Activated T-cell treated with anti-CD3 and anti-CD28 coated beads for 4 hours (primary cell): ENCODE data around the gene HSPA6.
"Not testable (repeated sequence)": the region's sequence is repeated elsewhere in the genome, so short reads cannot be mapped to it uniquely, and the experiment has no call there.

Experiments
- DNase-seq: peaks from one replicate; pipeline ENCODE4 v3.0.0-alpha.2; 2020

HSPA6 gene

GRCh38 chr1:161523817-161524741 is at the start of gene HSPA6:
Gene HSPA6 (plus strand): TSS chr1:161524540. CDS start chr1:161524659, 119 bp downstream.
- DNase-seq: peak; percentile 92

DNA sequence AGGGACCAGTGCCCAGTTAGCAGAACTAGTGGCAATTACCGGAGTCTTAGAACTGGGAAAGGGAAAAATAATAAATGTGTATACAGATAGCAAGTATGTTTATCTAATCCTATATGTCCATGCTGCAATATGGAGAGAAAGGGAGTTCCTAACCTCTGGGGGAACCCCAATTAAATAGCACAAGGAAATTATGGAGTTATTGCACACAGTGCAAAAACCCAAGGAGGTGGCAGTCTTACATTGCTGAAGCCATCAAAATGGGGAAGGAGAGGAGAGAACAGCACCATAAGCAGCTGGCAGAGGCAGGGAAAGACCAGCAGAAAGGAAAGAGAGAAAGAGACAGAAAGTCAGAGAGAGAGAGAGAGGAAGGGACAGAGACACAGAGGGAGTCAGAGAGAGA is 46.6 kb upstream of the HSPA6 start:
- DNase-seq: not testable (repeated sequence)

- DNase-seq: no peak
Observed at GRCh38 chr1:161478985-161479384, 45.4 kb upstream of the HSPA6 start.

DNA sequence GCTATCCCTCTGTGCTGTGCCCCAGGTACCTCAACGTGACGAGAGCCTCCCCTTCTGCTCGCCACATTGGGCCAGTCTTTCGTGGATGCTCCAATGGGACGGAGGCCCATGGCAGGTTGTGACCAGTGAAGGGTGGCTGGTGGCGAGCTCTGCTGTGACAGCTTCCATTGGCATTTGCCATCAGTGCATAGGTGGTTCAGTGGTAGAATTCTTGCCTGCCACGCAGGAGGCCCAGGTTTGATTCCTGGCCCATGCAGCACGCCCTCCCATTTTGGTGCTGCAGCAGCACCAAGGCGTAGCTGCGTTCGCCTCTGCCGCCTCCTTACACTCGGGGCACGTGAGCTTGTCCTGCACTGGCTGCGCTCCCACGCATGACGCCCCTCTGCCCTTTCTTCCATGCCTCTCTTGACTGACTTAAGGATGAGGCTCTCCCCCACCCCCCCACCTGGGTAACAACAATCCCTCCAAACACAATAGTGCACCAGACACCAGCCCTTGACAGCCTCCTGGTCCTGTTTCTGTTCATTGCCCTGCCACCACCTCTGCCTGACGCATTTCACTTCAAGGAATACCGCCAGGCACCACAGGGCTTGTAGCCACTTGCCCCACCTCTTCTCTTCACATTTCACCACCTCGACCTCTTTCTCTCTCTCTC is 43.8 kb upstream of the HSPA6 start:
- DNase-seq: no peak

GRCh38 chr1:161481624-161482392 is 42.5 kb upstream of the HSPA6 start:
- no peak for DNase-seq

GRCh38 chr1:161482610-161483009 is 41.7 kb upstream of the HSPA6 start:
- no peak for DNase-seq

- no peak for DNase-seq
Observed at GRCh38 chr1:161483361-161483760, 41.0 kb upstream of the HSPA6 start.

DNA sequence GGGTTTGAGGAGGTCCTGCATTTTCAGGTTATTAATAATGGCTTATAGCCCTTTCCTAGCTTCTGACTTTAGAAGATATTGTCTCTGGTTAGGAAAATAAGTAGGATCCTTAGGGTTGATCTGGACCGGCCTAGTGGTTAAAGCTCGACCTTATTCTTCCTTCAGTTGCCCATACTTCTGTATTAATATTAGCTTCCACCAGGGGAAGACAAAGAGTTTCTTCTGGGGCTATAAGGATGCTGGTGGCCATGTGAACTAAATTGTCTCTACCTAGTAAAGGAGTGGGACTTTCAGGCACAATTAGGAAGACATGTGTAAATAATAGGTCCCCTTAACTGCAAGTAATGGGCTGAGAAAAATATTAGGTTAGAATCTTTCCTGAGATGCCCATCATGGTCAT is 39.7 kb upstream of the HSPA6 start:
- DNase-seq: no peak

GRCh38 chr1:161486806-161487741 is 37.3 kb upstream of the HSPA6 start:
- DNase-seq: peak; percentile 24

DNA sequence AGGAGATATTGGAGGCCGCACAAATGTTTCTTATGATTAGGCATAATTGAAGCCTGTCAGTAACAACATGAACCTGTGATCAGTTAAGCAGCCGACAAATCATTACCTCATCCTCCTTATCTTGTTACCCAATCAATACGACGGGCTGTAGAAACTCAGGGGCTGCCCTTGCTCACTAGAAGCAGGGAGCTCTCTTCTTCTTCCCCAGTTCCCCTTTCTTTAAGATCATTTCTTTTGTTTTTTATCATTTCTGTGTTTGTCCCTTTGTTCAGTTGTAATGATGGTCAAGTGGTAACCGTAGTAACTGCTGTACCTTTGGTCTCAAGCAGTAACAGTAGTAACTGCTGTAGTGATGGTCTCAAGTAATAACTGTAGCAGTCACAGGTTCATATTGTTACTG is 32.9 kb upstream of the HSPA6 start:
- no peak for DNase-seq

DNA sequence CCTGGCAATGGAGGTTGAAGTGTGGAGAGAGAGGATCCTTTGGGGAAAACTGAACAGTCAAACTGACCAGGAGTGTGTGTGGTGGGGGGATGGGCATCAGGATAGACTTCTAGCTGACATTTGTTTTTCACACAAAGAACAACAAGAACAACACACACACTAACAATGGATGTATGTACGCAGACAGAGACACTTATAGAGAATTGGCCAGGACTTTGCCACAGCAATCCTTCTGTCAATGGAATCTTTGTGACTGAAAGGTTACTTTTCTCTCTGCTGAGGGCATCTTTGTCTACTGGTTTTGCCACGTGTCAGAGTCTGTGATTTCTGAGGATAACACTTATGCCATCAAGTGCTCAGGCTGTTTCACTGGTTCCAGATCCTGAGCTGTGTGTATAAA is 31.5 kb upstream of the HSPA6 start:
- no peak for DNase-seq

DNA sequence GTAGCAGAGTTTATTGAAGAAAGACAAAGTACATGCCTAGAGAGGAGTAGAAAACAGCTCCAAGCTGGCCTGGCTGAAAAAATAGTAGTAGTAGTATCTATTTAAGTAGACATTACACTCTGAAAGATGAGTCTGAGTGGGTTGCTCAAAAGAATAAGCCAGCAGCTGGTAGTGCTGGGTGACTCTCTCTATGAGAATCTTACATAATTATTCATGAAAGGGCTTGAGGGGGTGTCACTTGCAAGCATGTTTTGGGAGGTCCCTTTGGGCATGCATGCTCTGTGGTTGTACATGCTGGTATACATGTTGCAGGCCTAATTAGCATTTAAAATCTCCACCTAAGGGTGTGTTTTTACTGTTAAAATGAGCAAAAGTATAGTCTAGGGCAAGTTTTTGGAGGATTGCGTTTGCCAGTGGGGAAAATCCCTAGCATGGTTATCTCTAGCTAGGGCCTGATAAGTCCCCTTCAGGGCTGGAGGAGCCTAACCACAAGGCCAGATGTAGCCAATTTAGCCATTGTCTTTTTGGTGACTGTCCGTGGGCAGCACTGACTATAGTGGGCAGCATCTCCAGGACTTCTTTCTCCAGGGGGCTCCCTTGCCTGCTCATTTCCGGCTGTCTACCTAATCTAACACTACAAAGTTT is 30.1 kb upstream of the HSPA6 start:
- no peak for DNase-seq

- DNase-seq: no peak
Observed at GRCh38 chr1:161495490-161495889, 28.9 kb upstream of the HSPA6 start.

DNA sequence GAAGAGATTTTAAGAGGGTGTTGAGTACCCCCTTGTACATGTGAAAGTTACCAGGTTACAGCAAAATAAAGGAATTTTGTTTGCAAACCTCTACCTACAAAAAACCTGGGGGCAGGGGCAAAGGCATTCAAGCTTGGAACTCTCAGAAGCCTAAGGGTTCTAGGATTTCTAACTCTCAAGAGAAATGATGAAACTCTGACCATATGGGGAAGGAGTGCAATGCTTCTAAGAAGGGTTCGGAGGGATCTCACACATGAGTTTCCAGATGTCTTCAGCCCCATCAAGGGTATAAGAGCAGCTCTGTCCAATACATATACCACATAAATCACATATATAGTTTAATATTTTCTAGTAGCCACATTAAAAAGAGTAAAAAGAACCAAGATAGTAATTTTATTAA is 26.4 kb upstream of the HSPA6 start:
- DNase-seq: no peak

DNA sequence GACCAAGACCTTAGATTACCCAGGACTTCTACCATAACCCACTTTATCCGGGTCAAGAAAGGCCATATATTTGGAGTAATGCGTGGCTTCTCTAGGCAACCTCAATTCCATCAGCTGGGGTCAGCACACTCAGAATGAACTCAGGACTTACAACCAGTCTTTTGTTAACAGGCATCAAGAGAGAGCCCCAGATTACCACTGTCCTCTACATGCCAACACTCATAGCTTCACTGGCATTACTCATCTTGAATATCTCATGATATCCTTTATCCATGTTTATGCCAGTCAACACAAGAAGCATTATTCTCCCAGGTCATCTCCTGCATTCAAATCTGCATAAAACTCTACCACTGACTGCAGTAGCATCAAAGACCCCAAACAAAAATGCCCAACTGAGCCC is 25.7 kb upstream of the HSPA6 start:
- no peak for DNase-seq

DNA sequence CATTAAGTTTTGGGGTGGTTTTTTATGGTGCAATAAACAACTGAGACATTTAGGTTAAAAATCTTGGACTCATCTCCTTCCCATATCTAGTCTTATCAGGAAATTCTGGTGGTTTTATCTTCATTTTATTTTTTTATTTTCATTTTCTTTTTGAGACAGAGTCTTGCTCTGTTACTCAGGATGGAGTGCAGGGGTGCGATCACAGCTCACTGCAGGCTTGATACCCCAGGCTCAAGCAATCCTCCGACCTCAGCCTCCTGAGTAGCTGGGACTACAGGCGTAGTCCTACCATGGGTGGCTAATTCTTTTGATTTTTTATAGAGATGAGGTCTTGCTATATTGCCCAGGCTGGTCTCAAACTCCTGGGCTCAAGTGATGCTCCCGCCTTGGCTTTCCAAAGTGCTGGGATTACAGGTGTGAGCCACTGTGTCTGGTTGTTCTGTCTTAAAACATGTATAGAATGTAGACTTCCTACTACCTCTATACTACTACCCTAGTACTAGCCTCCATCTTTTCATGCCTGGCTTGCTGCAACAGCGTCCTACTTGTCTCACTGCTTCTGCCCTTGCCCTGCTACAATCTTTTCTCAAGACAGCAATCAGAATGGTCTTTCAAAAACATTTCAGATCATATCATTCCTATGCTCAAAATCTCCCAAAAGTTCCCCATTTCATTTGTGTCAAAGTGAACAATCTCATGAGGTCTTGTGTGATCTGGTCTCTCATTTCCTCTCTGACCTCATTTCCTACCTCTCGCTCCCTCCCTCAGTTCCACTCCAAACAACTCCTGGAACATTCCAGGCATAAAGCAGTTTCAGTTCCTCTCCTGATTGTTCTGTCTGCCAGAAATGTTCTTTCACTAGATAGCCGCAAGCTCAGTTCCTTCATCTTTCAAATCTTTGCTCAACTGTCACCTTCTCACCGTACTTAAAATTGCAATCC is 25.0 kb upstream of the HSPA6 start:
- DNase-seq: no peak

- DNase-seq: no peak
Observed at GRCh38 chr1:161501234-161501633, 23.1 kb upstream of the HSPA6 start.

DNA sequence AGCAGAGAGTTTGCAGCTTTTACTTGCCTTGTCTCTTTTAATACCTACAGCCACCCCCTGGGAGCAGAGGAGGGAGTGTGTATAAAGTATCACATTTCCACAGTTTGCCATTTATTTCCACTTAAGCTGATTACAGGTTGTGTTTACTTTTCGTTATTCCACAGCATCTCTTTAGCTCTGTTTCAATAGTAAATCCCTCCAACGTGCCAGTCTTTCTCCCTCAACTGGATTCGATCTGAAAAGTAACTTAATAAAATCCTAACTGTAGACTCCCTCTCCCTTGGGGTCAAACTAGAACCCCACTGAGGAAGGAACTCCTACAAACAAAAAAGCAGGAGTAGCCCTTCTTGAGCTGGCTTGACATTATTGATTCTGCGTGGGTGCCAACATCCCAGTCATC is 22.2 kb upstream of the HSPA6 start:
- DNase-seq: no peak

DNA sequence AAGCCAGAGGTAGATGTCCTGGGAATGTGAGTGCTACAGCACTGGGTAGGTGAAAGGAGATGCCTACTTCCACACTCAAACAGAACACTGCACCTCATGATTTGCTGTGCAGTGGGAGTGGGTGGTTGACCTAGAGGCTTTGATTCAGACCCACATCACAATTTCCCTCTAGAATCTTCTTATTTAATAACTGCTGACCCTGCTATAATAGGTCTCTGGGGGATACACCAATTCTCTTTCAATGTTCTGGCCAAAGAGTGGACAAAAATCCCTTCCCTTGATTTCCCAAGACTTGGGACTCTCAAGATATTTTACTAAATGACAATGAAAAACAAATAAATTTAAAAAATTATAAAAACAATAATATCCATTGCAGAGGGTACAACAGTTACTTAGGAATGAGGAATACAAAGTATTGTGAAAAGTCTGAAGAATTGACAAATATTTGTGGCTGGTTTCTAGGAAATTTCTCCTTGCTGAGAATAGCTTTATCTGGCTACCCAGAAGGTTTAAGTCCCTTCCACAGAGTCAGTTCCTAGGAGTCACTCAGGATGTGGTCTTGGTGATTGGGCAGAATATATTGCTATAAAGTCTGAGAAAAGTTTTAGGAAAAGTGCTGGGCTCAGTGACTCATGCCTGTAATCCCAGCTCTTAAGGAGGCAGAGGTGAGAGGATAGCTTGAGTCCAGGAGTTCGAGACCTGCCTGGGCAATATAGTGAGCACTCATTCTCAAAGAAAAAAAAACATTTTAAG is 21.5 kb upstream of the HSPA6 start:
- no peak for DNase-seq

DNA sequence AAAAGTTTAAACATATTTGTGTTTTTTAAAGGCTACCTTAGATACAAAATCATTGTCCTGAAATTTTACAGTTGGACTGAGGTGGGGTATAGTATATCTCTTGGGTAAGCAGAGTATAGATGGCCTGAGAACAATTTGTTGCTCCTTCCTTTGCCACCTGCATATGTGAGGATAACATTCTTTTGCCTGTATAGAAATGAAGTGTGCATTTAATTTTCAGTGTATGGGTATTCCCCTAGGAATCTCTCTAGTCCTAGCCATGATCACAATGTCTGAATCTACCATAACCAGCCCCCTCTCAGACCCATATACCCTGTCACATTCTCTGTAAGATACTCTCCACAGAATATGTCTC is 21.0 kb upstream of the HSPA6 start:
- no peak for DNase-seq
